Measurements from ENCODE around the gene PCCA.

The PCCA gene

GRCh38 chr13:100438059-100438788, 349.3 kb downstream of the PCCA start:
- no peak for TF ChIP-seq CTCF (IDR thresholded peaks at IDR 0.05; ENCODE audit: low read depth, low read length)
- H3K27ac ChIP-seq, result no peak overlapping the region

GRCh38 chr13:100439247-100439970, 350.5 kb downstream of the PCCA start:
- 0 out of 2 replicates have a peak, but pooled peaks cover 4% of the 10 kb centered on the region for H3K36me3 ChIP-seq
- DNase-seq, result no peak
- H3K27ac ChIP-seq, result no peak overlapping the region
- TF ChIP-seq CTCF (IDR thresholded peaks at IDR 0.05; ENCODE audit: low read depth, low read length), result no peak
- no peaks in the 10 kb centered on the region for H3K27me3 ChIP-seq (ENCODE audit: insufficient read depth, low read depth, severe bottlenecking)
- no peaks in the 10 kb centered on the region for H3K9me3 ChIP-seq (ENCODE audit: severe bottlenecking)
- no peak overlapping the region for H3K4me3 ChIP-seq (ENCODE audit: low read depth, low read length)

More at GRCh38 chr13:100438059-100438788, 349.3 kb downstream of the PCCA start:
- no peak for DNase-seq
- Histone ChIP-seq H3K9me3 (ENCODE audit: severe bottlenecking) (no peaks in the 10 kb centered on the region), H3K36me3 (0 out of 2 replicates have a peak, but pooled peaks cover 4% of the 10 kb centered on the region), H3K4me3 (ENCODE audit: low read depth, low read length) (no peak overlapping the region), H3K27me3 (ENCODE audit: insufficient read depth, low read depth, severe bottlenecking) (no peaks in the 10 kb centered on the region)

- no peaks in the 10 kb centered on the region for H3K27me3 ChIP-seq (ENCODE audit: insufficient read depth, low read depth, severe bottlenecking)
- H3K9me3 ChIP-seq (ENCODE audit: severe bottlenecking), result no peaks in the 10 kb centered on the region
- no peak for TF ChIP-seq CTCF (IDR thresholded peaks at IDR 0.05; ENCODE audit: low read depth, low read length)
- no peaks in the 10 kb centered on the region for H3K36me3 ChIP-seq
- no peak for DNase-seq
- no peak overlapping the region for H3K27ac ChIP-seq
- H3K4me3 ChIP-seq (ENCODE audit: low read depth, low read length), result no peak overlapping the region
Observed at GRCh38 chr13:100440751-100441425, 352.0 kb downstream of the PCCA start.

DNA sequence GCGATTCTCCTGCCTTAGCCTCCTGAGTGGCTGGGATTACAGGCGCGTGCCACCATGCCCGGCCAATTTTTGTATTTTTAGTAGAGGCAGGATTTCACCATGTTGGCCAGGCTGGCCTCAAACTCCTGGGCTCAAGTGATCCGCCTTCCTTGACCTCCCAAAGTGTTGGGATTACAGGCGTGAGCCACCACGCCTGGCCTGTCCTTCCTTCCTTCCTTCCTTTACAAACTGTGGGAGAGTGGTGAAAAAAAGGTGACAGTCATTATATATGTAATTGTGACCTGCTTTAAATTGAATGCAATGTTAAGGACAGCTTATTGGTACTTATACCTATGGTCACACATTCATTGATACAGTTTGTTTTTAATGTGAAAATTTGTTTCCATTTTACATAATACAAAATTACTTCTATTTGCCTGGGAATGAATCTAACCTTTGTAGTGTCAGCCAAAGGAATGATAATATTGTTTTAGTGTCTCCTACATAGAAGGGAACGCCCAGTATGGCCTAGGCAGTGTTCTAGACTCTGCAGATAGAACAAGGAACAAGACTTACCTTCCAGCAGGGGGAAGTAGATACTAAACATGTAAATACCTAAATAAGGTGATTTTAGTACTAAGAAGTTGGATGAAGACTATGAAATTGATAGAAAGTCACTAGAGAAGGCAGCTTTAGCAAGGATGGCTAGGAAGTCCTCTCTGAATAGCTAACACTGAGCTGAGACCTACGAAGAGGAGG, 353.4 kb downstream of the PCCA start:
- TF ChIP-seq CTCF (IDR thresholded peaks at IDR 0.05; ENCODE audit: low read depth, low read length), result no peak

DNA sequence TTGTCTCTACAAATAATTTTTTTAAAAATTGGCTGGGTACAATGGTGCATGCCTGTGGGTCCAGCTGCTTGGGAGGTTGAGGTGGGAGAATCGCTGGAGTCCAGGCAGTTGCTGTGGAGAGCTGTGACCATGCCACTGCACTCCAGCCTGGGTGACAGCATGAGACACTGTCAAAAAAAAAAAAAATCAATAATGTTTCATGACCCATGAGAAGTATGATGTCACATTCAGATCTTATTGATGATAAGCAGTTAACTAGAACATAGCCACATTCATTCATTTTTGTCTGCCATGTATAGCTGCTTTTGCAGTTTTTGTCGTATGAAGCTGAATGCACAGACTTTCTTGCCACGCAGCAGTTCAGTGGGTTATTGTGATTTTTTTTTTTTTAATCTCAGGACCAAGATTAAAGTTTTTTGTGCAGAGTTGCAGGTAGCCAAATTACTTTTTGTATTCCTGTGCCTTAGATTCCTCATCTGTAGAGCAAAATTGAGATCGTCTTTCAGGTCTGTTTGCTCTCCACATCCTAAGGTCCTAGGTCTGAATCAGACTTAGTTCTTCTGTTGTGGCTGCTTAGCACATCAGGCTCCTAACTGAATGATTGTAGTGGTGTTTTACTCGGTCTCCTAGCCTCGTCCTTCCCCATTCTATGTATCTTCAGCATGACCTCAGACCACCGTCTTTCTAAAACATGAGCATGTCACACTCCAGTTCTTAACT, 354.5 kb downstream of the PCCA start:
- H3K36me3 ChIP-seq, result no peaks in the 10 kb centered on the region
- no peak for TF ChIP-seq CTCF (IDR thresholded peaks at IDR 0.05; ENCODE audit: low read depth, low read length)
- no peak overlapping the region for H3K27ac ChIP-seq
- no peaks in the 10 kb centered on the region for H3K27me3 ChIP-seq (ENCODE audit: insufficient read depth, low read depth, severe bottlenecking)
- DNase-seq, result no peak
- no peaks in the 10 kb centered on the region for H3K9me3 ChIP-seq (ENCODE audit: severe bottlenecking)
- no peak overlapping the region for H3K4me3 ChIP-seq (ENCODE audit: low read depth, low read length)

More for the DNA sequence above, 353.4 kb downstream of the PCCA start:
- Histone ChIP-seq H3K9me3 (ENCODE audit: severe bottlenecking) (no peaks in the 10 kb centered on the region), H3K27me3 (ENCODE audit: insufficient read depth, low read depth, severe bottlenecking) (no peaks in the 10 kb centered on the region), H3K27ac (no peak overlapping the region), H3K4me3 (ENCODE audit: low read depth, low read length) (no peak overlapping the region), H3K36me3 (no peaks in the 10 kb centered on the region)
- no peak for DNase-seq
